Lung (tissue), 12 donors: ENCODE data around the gene TMCC1. TPM values are rescaled to one million over a fixed set of nuclear protein-coding genes. Genes with fewer than 3 reads are reported as not detected.
A peak's percentile ranks its signal among the peaks of the same experiment; 100 is the strongest.

Experiments
- ATAC-seq: fragments of 200-7000 bp; cut with Tn5 transposase; one replicate; pipeline ENCODE4 v1.9.1; 2020; ENCODE audit warnings: moderate number of reproducible peaks; ENCODE audit not compliant: insufficient read depth, low FRiP score
- DNase-seq, 3 donors: peaks; one replicate each; pipeline ENCODE4 v3.0.0-alpha.2; 2013 to 2017
- H3K27ac ChIP-seq, 2 donors: one replicate each; pipeline ENCODE4 v1.5.1; 2013; ENCODE audit warnings: mild to moderate bottlenecking in 2 of 2, moderate library complexity in 2 of 2, control low read depth in 1 of 2, inconsistent platforms in 1 of 2, low read depth in 1 of 2, low read length in 1 of 2
- H3K27me3 ChIP-seq, 3 donors: one replicate each; pipeline ENCODE4 v1.5.1; 2013; ENCODE audit warnings: low read length in 2 of 3; ENCODE audit not compliant: control insufficient read depth in 3 of 3, insufficient read depth in 3 of 3
- H3K36me3 ChIP-seq, 4 donors: one replicate each; pipeline ENCODE4 v1.5.1; 2013; ENCODE audit warnings: low read length in 4 of 4, mild to moderate bottlenecking in 1 of 4, moderate library complexity in 1 of 4; ENCODE audit not compliant: control insufficient read depth in 4 of 4, insufficient read depth in 4 of 4
- H3K4me1 ChIP-seq, 5 donors: one replicate each; pipeline ENCODE4 v1.5.1; 2013; ENCODE audit warnings: low read length in 5 of 5, mild to moderate bottlenecking in 2 of 5, moderate library complexity in 1 of 5; ENCODE audit not compliant: control insufficient read depth in 5 of 5, insufficient read depth in 5 of 5
- H3K4me3 ChIP-seq: one replicate; pipeline ENCODE4 v1.5.1; 2013; ENCODE audit warnings: mild to moderate bottlenecking, control low read depth, moderate library complexity
- H3K9ac ChIP-seq, 2 donors: one replicate each; pipeline ENCODE4 v1.5.1; 2013; ENCODE audit warnings: low read length in 2 of 2, control low read depth in 1 of 2; ENCODE audit not compliant: insufficient read depth in 1 of 2
- H3K9me3 ChIP-seq, 4 donors: one replicate each; pipeline ENCODE4 v1.5.1; 2013; ENCODE audit warnings: low read length in 3 of 4, mild to moderate bottlenecking in 1 of 4, moderate library complexity in 1 of 4; ENCODE audit not compliant: control insufficient read depth in 4 of 4, insufficient read depth in 3 of 4
- WGBS, 2 donors: extraction: QIAGEN DNeasy Blood & Tissue Kit; methylation state at CpG; one replicate each; pipeline ENCODE4 v1.1.7; 2013; 5-methylcytosine and 5-hydroxymethylcytosine counted together
- polyA plus RNA-seq, 2 donors: library from polyadenylated mRNA; stranded (reverse); fragments of 200-250 nt; gene quantifications; one replicate each; pipeline ENCODE4 v1.2.1, GENCODE V29; 2013
- total RNA-seq, 2 donors: library from RNA; depleted of rRNA in 1 of 2; stranded (reverse); fragments of >200 nt in 1 of 2; gene quantifications; one replicate each; pipeline ENCODE4 v1.2.1, GENCODE V29; 2014 to 2021
- TF ChIP-seq, protein P1 (sequence below): IDR thresholded peaks from 2 replicates; pipeline ENCODE4 v1.5.1; 2012; ENCODE audit warnings: mild to moderate bottlenecking; ENCODE audit errors: control extremely low read depth, extremely low read depth
- donor health status: control.
- donor health status: control.
- donor health status: Bipolar disorder and iron deficiency.
- donor health status: healthy.
- donor health status: DM: yes; HTN: yes; CAD: no.

The TMCC1 gene
- total and polyA plus RNA-seq, 4 donors: 8.7 to 39.4 (median 22.8) TPM

- 97 to 98% methylated on average over 1 of the region's 1 CpG for WGBS, 2 donors
- TF ChIP-seq, protein P1, sequence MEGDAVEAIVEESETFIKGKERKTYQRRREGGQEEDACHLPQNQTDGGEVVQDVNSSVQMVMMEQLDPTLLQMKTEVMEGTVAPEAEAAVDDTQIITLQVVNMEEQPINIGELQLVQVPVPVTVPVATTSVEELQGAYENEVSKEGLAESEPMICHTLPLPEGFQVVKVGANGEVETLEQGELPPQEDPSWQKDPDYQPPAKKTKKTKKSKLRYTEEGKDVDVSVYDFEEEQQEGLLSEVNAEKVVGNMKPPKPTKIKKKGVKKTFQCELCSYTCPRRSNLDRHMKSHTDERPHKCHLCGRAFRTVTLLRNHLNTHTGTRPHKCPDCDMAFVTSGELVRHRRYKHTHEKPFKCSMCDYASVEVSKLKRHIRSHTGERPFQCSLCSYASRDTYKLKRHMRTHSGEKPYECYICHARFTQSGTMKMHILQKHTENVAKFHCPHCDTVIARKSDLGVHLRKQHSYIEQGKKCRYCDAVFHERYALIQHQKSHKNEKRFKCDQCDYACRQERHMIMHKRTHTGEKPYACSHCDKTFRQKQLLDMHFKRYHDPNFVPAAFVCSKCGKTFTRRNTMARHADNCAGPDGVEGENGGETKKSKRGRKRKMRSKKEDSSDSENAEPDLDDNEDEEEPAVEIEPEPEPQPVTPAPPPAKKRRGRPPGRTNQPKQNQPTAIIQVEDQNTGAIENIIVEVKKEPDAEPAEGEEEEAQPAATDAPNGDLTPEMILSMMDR: no peak
Observed at GRCh38 chr3:129831503-129831902, 62.0 kb downstream of the TMCC1 start.

GRCh38 chr3:129829640-129830039 lies 63.9 kb downstream of the TMCC1 start:
- Histone ChIP-seq H3K4me1 (peaks cover 0 to 4% (median 0%) of the 10 kb centered on the region in 5 donors), H3K36me3 (peaks cover 0 to 4% (median 2%) of the 10 kb centered on the region in 4 donors), H3K4me3 (no peak overlapping the region), H3K27me3 (no peaks in the 10 kb centered on the region), H3K9ac (no peak overlapping the region), H3K9me3 (no peaks in the 10 kb centered on the region), H3K27ac (peak overlapping the region in 1 of 2 donors; percentile 9)
- peak; percentile 63 to 88 (median 87) for DNase-seq
- TF ChIP-seq, protein P1: peak; percentile 80
- peak; percentile 72 for ATAC-seq

More at GRCh38 chr3:129831503-129831902, 62.0 kb downstream of the TMCC1 start:
- H3K9ac ChIP-seq: no peak overlapping the region
- H3K4me3 ChIP-seq: no peak overlapping the region
- ATAC-seq (no peak), DNase-seq (no peak)
- H3K4me1 ChIP-seq: peaks cover 0 to 4% (median 0%) of the 10 kb centered on the region in 5 donors
- H3K9me3 ChIP-seq: no peaks in the 10 kb centered on the region
- peaks cover 0 to 4% (median under 1%) of the 10 kb centered on the region in 4 donors for H3K36me3 ChIP-seq
- no peaks in the 10 kb centered on the region for H3K27me3 ChIP-seq
- H3K27ac ChIP-seq: no peak overlapping the region

DNA sequence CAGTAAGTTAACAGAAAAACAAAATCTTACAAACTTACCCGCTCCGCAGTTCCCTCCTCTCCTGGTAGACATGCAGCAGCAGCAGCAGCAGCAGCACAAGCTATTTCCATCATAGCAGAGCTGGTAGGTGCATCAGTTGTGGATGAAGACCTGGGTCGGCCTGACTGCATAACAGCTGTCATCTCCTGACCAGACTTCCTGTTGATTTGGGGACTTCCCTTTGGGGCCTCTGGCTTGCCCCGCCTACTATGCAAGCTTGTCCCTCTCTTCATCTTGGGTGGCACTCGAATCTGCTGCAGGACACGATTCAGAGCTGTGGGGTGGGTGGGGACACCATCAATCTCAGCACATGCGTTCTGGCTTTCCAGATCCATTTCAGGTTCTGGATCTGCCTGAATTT lies 65.7 kb downstream of the TMCC1 start:
- H3K27ac ChIP-seq: no peak overlapping the region
- H3K4me3 ChIP-seq: no peak overlapping the region
- H3K9me3 ChIP-seq: no peaks in the 10 kb centered on the region
- H3K9ac ChIP-seq: no peak overlapping the region
- ATAC-seq (no peak), DNase-seq (no peak)
- no peaks in the 10 kb centered on the region for H3K27me3 ChIP-seq
- peaks cover 0 to 4% (median 2%) of the 10 kb centered on the region in 4 donors for H3K36me3 ChIP-seq
- 38 to 54% methylated on average over 7 of the region's 7 CpGs for whole genome bisulfite sequencing, 2 donors
- TF ChIP-seq, protein P1: no peak
- peaks cover 0 to 4% (median 0%) of the 10 kb centered on the region in 5 donors for H3K4me1 ChIP-seq
